NB4 (cell line): Measurements from ENCODE around the gene EPN2.

ENCODE experiments used
- CTCF ChIP-seq: IDR thresholded peaks from one replicate; pipeline ENCODE4 v1.5.1; 2012; ENCODE audit warnings: low read depth, low read length
- POLR2A ChIP-seq: IDR thresholded peaks from 2 replicates; pipeline ENCODE4 v1.6.1; 2011; ENCODE audit warnings: mild to moderate bottlenecking; ENCODE audit not compliant: insufficient read length; ENCODE audit errors: extremely low read depth

- TF ChIP-seq CTCF = no peak
- TF ChIP-seq POLR2A = no peak
These were observed 82.8 kb downstream of the EPN2 start for GRCh38 chr17:19319771-19320505.
